H1 (cell line): ENCODE measurements around the gene GET3. TPM values are rescaled to one million over a fixed set of nuclear protein-coding genes. Genes with fewer than 3 reads are reported as not detected.

Experiments used
- CTCF ChIA-PET: fragments of 300-600 bp; sonication (Branson Sonifier 250); formaldehyde crosslinking; loops from one replicate; lab custom pipeline; 2021; ENCODE audit not compliant: partially characterized antibody; lab: Charles Lee
- POLR2A ChIA-PET: fragments of 300-600 bp; sonication (Branson Sonifier 250); formaldehyde crosslinking; loops from one replicate; lab custom pipeline; 2021; ENCODE audit warnings: inconsistent platforms; ENCODE audit not compliant: partially characterized antibody; lab: Charles Lee
- DNase-seq, 2 experiments: peaks; one replicate each; pipeline versions ENCODE4 v3.0.0 to v3.0.0-alpha.2; 2010 to 2022; ENCODE audit warnings: low spot score in 2 of 2, low read depth in 1 of 2, mixed read lengths in 1 of 2
- FAIRE-seq: peaks from 2 replicates; lab custom pipeline; 2011; peaks lifted over from hg19 to GRCh38; lab: Jason Lieb, UNC
- H2AFZ ChIP-seq: 2 replicates; pipeline ENCODE4 v1.8.1; 2012; ENCODE audit warnings: low read length, inconsistent platforms
- H2AK5ac ChIP-seq: 2 replicates; pipeline ENCODE4 v1.6.1; 2013; ENCODE audit warnings: low read depth, low read length
- H2BK120ac ChIP-seq: replicated peaks from 2 replicates; pipeline ENCODE3; 2013; ENCODE audit warnings: low read depth, low read length, inconsistent platforms
- H2BK12ac ChIP-seq: 2 replicates; pipeline ENCODE4 v1.6.1; 2013; ENCODE audit warnings: low read depth, low read length
- H2BK15ac ChIP-seq: 2 replicates; pipeline ENCODE4 v1.6.1; 2013; ENCODE audit warnings: low read length
- H2BK20ac ChIP-seq: 2 replicates; pipeline ENCODE4 v1.6.1; 2013; ENCODE audit warnings: low read length
- H2BK5ac ChIP-seq: 2 replicates; pipeline ENCODE4 v1.6.1; 2013; ENCODE audit warnings: low read depth, low read length
- H3K14ac ChIP-seq: 2 replicates; pipeline ENCODE4 v1.6.1; 2013; ENCODE audit warnings: inconsistent platforms; ENCODE audit not compliant: insufficient read length
- H3K18ac ChIP-seq: 2 replicates; pipeline ENCODE4 v1.6.1; 2013; ENCODE audit warnings: low read length; ENCODE audit errors: extremely low read depth
- H3K23ac ChIP-seq: 2 replicates; pipeline ENCODE4 v1.6.1; 2013; ENCODE audit warnings: inconsistent platforms; ENCODE audit not compliant: insufficient read length
- H3K23me2 ChIP-seq: 2 replicates; pipeline ENCODE4 v1.6.1; 2013; ENCODE audit warnings: low read depth, low read length
- H3K27ac ChIP-seq: 2 replicates; pipeline ENCODE4 v1.6.1; 2011; ENCODE audit warnings: low read depth, low read length, inconsistent platforms
- H3K27me3 ChIP-seq, 4 experiments: replicated peaks in 1 of 4; 1 replicate in 1 of 4; 2 replicates in 3 of 4; pipeline versions ENCODE4 v1.6.1 to v1.8.1; 2011 to 2013; ENCODE audit warnings: low read length in 3 of 4, mild to moderate bottlenecking in 3 of 4, inconsistent platforms in 2 of 4, mixed read lengths in 2 of 4, moderate library complexity in 1 of 4; ENCODE audit not compliant: control insufficient read depth in 3 of 4, insufficient read depth in 3 of 4; ENCODE audit errors: extremely low read depth in 1 of 4
- H3K36me3 ChIP-seq, 4 experiments: 2 replicates each; pipeline versions ENCODE4 v1.6.1 to v1.8.1; 2011 to 2013; ENCODE audit warnings: mild to moderate bottlenecking in 4 of 4, low read length in 3 of 4, moderate library complexity in 2 of 4, control low read depth in 1 of 4, inconsistent platforms in 1 of 4; ENCODE audit not compliant: insufficient read depth in 4 of 4, control insufficient read depth in 2 of 4
- H3K4ac ChIP-seq: replicated peaks from 2 replicates; pipeline ENCODE3; 2013; ENCODE audit warnings: low read length, low read depth, mixed read lengths, inconsistent platforms; ENCODE audit not compliant: insufficient read length
- H3K4me1 ChIP-seq, 4 experiments: replicated peaks in 1 of 4; 1 replicate in 1 of 4; 2 replicates in 3 of 4; pipeline versions ENCODE4 v1.6.1 to v1.8.1; 2011 to 2013; ENCODE audit warnings: low read length in 3 of 4, inconsistent platforms in 2 of 4, mixed read lengths in 1 of 4; ENCODE audit not compliant: insufficient read depth in 4 of 4, control insufficient read depth in 3 of 4
- H3K4me2 ChIP-seq, 2 experiments: 2 replicates each; pipeline versions ENCODE4 v1.6.1 to v1.8.1; 2011 to 2013; ENCODE audit warnings: low read depth in 2 of 2, low read length in 2 of 2, control low read depth in 1 of 2, inconsistent platforms in 1 of 2, mild to moderate bottlenecking in 1 of 2; ENCODE audit not compliant: insufficient read depth in 1 of 2
- H3K4me3 ChIP-seq, 4 experiments: fragments of 200-600, 300-600 bp in 1 of 4; sonication (generic), shearing (Covaris generic), sonication (Bioruptor Twin) in 1 of 4; 2 replicates each; pipeline versions ENCODE4 v1.5.1 to v1.8.1; 2011 to 2016; ENCODE audit warnings: low read length in 4 of 4, low read depth in 3 of 4, control low read depth in 2 of 4, inconsistent platforms in 2 of 4, mild to moderate bottlenecking in 2 of 4, mixed read lengths in 1 of 4, moderate library complexity in 1 of 4; ENCODE audit not compliant: insufficient read depth in 2 of 4; ENCODE audit errors: extremely low read depth in 1 of 4
- H3K56ac ChIP-seq: replicated peaks from 2 replicates; pipeline ENCODE3; 2013; ENCODE audit warnings: low read depth, mild to moderate bottlenecking, mixed read lengths, low read length, inconsistent platforms; ENCODE audit not compliant: insufficient read length
- H3K79me1 ChIP-seq: 2 replicates; pipeline ENCODE4 v1.6.1; 2013; ENCODE audit warnings: low read depth, low read length, control low read depth
- H3K79me2 ChIP-seq, 2 experiments: 2 replicates each; pipeline versions ENCODE4 v1.6.1 to v1.8.1; 2012 to 2013; ENCODE audit warnings: low read length in 2 of 2, mild to moderate bottlenecking in 2 of 2, inconsistent platforms in 1 of 2; ENCODE audit not compliant: insufficient read depth in 2 of 2, control insufficient read depth in 1 of 2
- H3K9ac ChIP-seq, 4 experiments: replicated peaks in 1 of 4; 1 replicate in 1 of 4; 2 replicates in 3 of 4; pipeline versions ENCODE4 v1.6.1 to v1.8.1; 2011 to 2013; ENCODE audit warnings: low read depth in 3 of 4, low read length in 3 of 4, control low read depth in 2 of 4, mild to moderate bottlenecking in 2 of 4, moderate library complexity in 2 of 4, inconsistent platforms in 1 of 4; ENCODE audit errors: extremely low read depth in 1 of 4
- H3K9me3 ChIP-seq, 2 experiments: 2 replicates each; pipeline versions ENCODE4 v1.6.1 to v1.8.1; 2012 to 2013; ENCODE audit warnings: mild to moderate bottlenecking in 2 of 2, moderate library complexity in 2 of 2, control low read depth in 1 of 2, inconsistent platforms in 1 of 2, low read depth in 1 of 2, low read length in 1 of 2, mixed read lengths in 1 of 2; ENCODE audit not compliant: insufficient read depth in 2 of 2
- H4K20me1 ChIP-seq, 2 experiments: replicated peaks in 1 of 2; 2 replicates each; pipeline versions ENCODE3 to v1.8.1; 2011 to 2013; ENCODE audit warnings: inconsistent platforms in 2 of 2, low read length in 2 of 2, mild to moderate bottlenecking in 1 of 2; ENCODE audit not compliant: insufficient read depth in 2 of 2, control insufficient read depth in 1 of 2
- H4K5ac ChIP-seq: 2 replicates; pipeline ENCODE4 v1.6.1; 2013; ENCODE audit warnings: low read length, low read depth, mixed read lengths, inconsistent platforms; ENCODE audit not compliant: insufficient read length
- H4K8ac ChIP-seq: 2 replicates; pipeline ENCODE4 v1.8.0; 2013; ENCODE audit warnings: mild to moderate bottlenecking, moderate library complexity, low read length, inconsistent platforms; ENCODE audit not compliant: insufficient read depth; ENCODE audit errors: extremely low read depth
- H4K91ac ChIP-seq: replicated peaks from 2 replicates; pipeline ENCODE3; 2013; ENCODE audit warnings: low read length, mixed read lengths, inconsistent platforms; ENCODE audit not compliant: insufficient read length
- EGR1 ChIP-seq: IDR thresholded peaks from 2 replicates; pipeline ENCODE4 v1.6.1; 2011; ENCODE audit warnings: low read depth, low read length, borderline replicate concordance
- NRF1 ChIP-seq: IDR thresholded peaks from 2 replicates; pipeline ENCODE4 v1.6.1; 2011; ENCODE audit warnings: mild to moderate bottlenecking, low read depth, low read length, improper control_type of control experiment
- WGBS, 2 experiments: shearing (Covaris generic) in 1 of 2; methylation state at CpG; one replicate each; pipeline versions ENCODE4 v1.1.6 to v1.1.7; 2013 to 2015; ENCODE audit warnings: low lambda C conversion rate in 2 of 2, mixed read lengths in 2 of 2, inconsistent platforms in 1 of 2, low coverage in 1 of 2, missing lambda C conversion rate in 1 of 2; ENCODE audit not compliant: insufficient replicate concordance in 2 of 2, insufficient coverage in 1 of 2, insufficient read length in 1 of 2; ENCODE audit errors: extremely low coverage in 1 of 2, missing lambda C conversion rate in 1 of 2; 5-methylcytosine and 5-hydroxymethylcytosine counted together
- polyA plus RNA-seq, 7 experiments: library from polyadenylated mRNA; depleted of rRNA in 3 of 7; stranded (reverse) in 5 of 7; unstranded in 2 of 7; fragments of >200 nt in 5 of 7; fragments of 200-250 nt in 2 of 7; gene quantifications; 1 replicate in 5 of 7; 2 replicates in 1 of 7; 4 replicates in 1 of 7; pipeline versions ENCODE4 v1.2.1 to v1.2.3, GENCODE V29; 2011 to 2013; ENCODE audit warnings: missing spikeins in 2 of 7, mixed read lengths in 2 of 7
- total RNA-seq: library from RNA; stranded (reverse); fragmentation: NEBNext Ultra II Directional; extraction: Animal tissue kit (Norgen Biotek cat#: 25700); gene quantifications from 2 replicates; pipeline ENCODE4 v1.2.1, GENCODE V29; 2021

The GET3 gene
- total and polyA plus RNA-seq, 2 of the 8 experiments (the other 6 are each of a cell fraction or from before 2014, with no cell fraction given), result 105 to 297 TPM

- Histone ChIP-seq H2AK5ac (no peak overlapping the region), H3K4ac (peak overlapping the region; percentile 69), H3K23ac (no peak overlapping the region), H3K23me2 (peaks cover 8% of the 10 kb centered on the region), H2AFZ (no peak overlapping the region), H4K20me1 (peaks cover 0 to 2% of the 10 kb centered on the region in 2 experiments), H3K36me3 (peaks cover 0 to 7% (median 3%) of the 10 kb centered on the region in 4 experiments; a peak in 3 of 8 replicates), H3K56ac (no peak overlapping the region), H4K91ac (no peak overlapping the region), H2BK5ac (no peak overlapping the region), H4K8ac (peak overlapping the region; percentile 65), H2BK120ac (no peak overlapping the region), H2BK12ac (no peak overlapping the region), H3K4me2 (peak overlapping the region; percentile 70 to 74), H3K4me3 (peak overlapping the region; percentile 45 to 63 (median 47); a peak in 5 of 8 replicates), H4K5ac (no peak overlapping the region), H3K79me1 (no peaks in the 10 kb centered on the region), H3K27ac (no peak overlapping the region), H3K18ac (peak overlapping the region; percentile 32; the same call in 1 of the 2 replicates), H3K9me3 (no peaks in the 10 kb centered on the region), H3K4me1 (peaks cover 0 to 10% (median 4%) of the 10 kb centered on the region in 4 experiments; a peak in 4 of 7 replicates), H2BK15ac (peak overlapping the region; percentile 46; the same call in 1 of the 2 replicates), H3K9ac (no peak overlapping the region; a peak in 2 of 7 replicates), H3K79me2 (no peaks in the 10 kb centered on the region), H2BK20ac (no peak overlapping the region), H3K14ac (no peak overlapping the region), H3K27me3 (no peaks in the 10 kb centered on the region; a peak in 3 of 7 replicates)
- DNase-seq, result no peak
- CTCF ChIA-PET, result interaction anchor here (0.7 to 17.5 kb wide), 9 partner anchors 10 to 72 kb away, joined by 3 to 288 read pairs (median 3); partner anchors contain the start of genes JUNB, PRDX2, RNASEH2A and THSD8
- FAIRE-seq, result no peak
- POLR2A ChIA-PET, result interaction anchor here (0.7 to 10.3 kb wide), 20 partner anchors 9 to 125 kb away, joined by 3 to 104 read pairs (median 4); partner anchors contain the start of genes DHPS, FBXW9, GET3 and JUNB
- TF ChIP-seq NRF1 (no peak), EGR1 (peak; percentile 36; the same call in 1 of the 2 replicates)
- 81% methylated on average over 21 of the region's 23 CpGs; no CpG with 5 or more reads in 1 of the 2 experiments for WGBS, 2 experiments
Measured at GRCh38 chr19:12752056-12752781, 14.9 kb downstream of the GET3 start.
